Measurements from ENCODE around the gene PLCB4.

The PLCB4 gene

GRCh38 chr20:9285617-9286016 is 216.7 kb downstream of the PLCB4 start:
- no peak for DNase-seq

GRCh38 chr20:9286501-9287461 is 217.9 kb downstream of the PLCB4 start:
- DNase-seq: no peak

GRCh38 chr20:9287826-9288225 is 218.9 kb downstream of the PLCB4 start:
- no peak for DNase-seq

DNA sequence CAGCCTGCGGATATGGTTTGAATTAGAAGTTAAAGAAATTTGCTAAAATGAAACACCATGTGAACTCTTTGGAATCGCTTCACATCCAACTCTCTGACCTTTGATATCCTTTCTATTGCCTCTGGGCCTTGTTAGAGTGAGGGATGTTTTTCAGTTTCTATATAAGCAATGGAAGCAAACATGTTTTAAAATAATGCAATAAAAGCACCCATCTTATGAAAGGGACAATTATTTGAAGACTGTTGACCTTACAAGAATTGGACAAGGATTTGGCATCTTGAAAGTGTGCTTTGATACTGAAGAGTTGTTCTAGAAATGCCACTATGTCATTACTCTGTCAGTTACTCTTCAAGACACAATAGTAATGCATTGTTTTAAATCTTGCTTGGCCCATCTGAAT is 221.4 kb downstream of the PLCB4 start:
- DNase-seq: no peak

DNA sequence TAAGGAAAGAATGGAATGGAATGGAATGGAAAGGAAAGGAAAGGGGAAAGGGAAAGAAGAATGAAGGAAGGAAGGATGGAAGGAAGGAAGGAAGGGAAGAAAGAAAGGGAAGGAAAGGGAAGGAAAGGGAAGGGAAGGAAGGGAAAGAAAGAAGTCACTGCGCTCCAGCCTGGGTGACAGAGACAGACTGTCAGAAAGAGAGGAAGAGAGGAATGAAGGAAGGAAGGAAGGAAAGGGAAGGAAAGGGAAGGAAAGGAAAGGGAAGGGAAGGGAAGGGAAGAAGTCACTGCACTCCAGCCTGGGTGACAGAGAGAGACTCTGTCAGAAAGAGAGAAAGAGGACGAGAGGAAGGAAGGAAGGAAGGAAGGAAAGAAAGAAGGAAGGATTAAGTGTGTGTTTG is 224.3 kb downstream of the PLCB4 start:
- no peak for DNase-seq

DNA sequence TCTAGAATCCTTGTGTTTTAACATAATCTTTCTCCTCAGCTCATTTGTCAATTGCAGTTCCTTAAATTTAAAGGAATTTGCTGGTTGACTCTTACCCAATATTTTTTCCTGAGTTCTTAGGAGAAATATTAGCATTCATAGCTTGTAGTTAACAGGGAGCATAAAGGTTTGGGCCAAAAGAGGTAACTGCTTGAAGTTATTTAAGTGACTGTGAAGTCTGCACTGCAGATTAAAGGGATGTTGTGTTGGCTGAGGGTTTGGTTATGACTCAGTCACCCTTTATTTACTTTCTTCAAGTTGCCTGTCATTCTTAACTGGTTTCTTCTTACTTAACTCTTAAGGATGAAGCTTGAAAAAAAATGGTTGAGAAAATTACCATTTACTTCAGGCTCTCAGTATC is 225.2 kb downstream of the PLCB4 start:
- peak in 1 of 3 donors; percentile 13 for DNase-seq

- DNase-seq: no peak
These were observed 230.0 kb downstream of the PLCB4 start for GRCh38 chr20:9298906-9299305.

DNA sequence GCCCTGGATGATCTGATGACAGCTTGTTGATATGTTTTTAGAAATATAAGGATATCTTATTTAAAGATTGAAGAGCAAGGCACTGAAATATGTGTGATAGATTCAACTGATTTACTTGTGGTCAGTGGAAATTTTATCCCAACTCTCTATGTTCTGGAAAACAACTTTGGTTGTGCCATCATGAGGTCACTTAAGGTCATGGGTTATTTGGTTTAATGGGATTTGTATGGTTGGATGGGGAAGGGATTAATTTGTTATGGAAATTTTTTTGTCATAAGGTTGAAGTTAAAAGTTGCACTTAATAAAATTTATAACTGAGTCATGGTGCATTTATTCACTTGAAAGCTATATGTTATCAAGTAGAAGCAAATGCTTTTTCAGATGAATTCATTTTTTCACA is 231.2 kb downstream of the PLCB4 start:
- no peak for DNase-seq

GRCh38 chr20:9300534-9300933 is 231.6 kb downstream of the PLCB4 start:
- DNase-seq: no peak

GRCh38 chr20:9301129-9302090 is 232.5 kb downstream of the PLCB4 start:
- DNase-seq: no peak

DNA sequence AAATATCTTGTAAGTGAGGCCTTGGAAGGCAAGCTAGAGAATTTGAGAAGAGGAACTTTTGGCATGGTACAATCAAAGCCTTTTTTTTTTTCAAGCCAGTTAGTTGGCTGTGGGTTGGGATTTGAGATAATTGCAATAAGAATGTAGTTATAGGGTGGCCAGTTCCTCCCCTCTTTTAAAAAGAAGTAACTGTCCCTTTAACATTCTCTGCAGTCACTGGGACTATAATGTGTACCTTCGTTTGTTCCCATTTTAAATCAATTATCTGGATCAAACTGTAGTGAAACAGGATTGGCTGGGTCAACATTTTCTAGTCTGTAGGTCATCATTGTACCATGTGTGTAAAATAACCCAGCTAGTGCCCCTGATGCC is 233.2 kb downstream of the PLCB4 start:
- DNase-seq: no peak

DNA sequence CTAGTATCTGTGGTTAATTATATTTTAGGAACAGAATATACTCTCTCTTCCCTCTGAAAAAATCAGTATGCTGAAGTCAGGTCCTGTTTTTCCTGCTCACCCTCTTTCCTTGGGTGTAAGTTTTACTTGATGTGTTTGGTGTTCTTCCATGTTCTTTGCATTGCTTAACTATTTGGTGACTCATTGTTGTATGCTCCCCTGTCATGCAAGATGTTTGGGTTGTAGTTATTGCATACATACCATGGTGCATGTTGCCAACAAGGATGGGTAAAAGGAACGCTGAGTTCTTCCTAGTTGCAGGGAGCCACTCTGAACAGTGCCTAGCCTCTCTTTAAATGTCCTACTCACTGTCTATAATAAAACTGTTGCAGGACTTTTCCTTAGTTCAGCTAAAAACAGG is 237.6 kb downstream of the PLCB4 start:
- DNase-seq: peak; percentile 46 to 76 (median 73)

DNA sequence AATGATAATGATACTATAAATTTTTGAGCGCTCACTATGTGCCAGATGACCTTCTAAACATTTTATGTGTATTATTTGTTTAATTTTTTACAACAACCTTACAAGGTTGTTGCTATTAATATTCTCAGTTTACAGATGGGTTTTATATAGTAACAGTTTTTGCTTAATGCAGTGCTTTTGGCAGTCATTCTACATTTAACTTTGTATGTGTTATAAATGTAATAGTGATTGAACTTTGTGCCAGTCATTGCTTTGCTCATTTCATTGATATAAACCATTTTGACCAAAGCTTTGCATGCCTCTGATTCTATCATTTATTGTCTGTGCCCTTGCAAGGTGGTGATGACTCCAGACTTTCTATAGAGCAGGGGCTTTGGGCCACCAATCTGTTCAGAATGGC is 239.2 kb downstream of the PLCB4 start:
- DNase-seq: no peak

- DNase-seq: no peak
These were observed 242.2 kb downstream of the PLCB4 start for GRCh38 chr20:9311132-9311531.

DNA sequence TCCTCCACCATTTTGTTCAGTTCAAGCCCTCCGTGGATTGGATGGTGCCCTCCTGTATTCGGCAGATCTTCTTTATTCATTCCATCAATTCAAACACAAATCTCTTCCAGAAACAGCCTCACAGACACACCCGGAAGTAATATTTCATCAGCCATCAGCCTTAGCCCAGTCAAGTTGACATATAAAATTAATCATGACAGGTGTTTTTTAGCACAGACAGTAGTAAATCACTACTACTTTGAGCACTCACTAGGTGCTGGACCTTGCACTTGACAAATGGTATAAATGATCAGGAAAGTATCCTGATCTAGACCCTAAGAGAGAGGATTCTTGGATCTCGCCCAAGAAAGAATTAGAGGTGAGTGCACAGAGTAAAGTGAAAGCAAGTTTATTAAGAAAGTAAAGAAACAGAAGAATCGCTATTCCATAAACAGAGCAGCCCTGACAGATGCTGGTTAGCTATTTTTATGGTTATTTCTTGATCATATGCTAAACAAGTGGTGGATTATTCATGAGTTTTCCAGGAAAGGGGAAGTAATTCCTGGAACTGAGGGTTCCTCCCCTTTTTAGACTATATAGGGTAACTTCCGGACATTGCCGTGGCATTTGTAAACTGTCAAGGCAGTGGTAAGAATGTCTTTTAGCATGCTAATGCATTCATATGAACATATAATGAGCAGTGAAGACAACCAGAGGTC is 250.9 kb downstream of the PLCB4 start:
- DNase-seq: peak; percentile 53 to 83 (median 57)

DNA sequence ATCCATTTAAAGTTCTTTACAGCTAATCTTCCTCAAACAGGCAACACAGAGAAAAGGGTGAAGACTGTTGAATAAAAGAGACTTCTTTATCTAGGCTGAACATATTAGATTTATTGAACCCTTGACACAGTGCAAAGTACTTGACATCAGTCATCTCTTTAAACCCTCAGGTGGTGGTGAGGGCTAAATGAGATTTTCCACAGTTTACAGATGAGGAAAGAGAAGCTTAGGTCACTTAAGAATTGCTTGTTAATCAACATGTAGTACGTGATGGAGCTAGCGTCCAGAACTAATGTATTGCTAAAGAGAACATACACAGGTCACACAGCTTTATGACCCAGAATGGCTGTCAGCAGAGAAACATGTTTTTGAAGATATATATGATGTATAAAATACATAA is 252.1 kb downstream of the PLCB4 start:
- DNase-seq: no peak

- peak; percentile 26 to 58 (median 38) for DNase-seq
These were observed 253.8 kb downstream of the PLCB4 start for GRCh38 chr20:9322661-9323060.

DNA sequence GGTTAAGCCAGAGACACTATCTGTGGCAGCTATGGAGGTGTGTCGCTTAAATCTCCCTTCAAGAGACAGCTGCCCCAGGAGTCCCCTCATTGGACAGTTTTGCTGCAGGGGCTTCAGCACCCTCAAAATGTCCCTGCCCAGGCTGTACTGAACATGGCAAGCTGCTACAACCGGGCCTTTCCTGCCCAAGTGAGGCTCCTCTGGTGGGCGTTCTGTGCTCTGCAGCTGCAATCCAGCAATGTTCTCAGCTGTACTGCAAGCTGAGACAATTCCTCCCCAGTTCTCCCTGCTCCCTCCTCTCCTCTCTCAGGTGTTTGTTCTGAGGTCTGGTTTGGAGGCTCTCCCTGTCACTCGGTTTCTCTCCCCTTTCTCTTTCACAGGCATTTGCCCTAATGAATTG is 254.7 kb downstream of the PLCB4 start:
- DNase-seq: peak in 2 of 3 donors; percentile 18 to 40

DNA sequence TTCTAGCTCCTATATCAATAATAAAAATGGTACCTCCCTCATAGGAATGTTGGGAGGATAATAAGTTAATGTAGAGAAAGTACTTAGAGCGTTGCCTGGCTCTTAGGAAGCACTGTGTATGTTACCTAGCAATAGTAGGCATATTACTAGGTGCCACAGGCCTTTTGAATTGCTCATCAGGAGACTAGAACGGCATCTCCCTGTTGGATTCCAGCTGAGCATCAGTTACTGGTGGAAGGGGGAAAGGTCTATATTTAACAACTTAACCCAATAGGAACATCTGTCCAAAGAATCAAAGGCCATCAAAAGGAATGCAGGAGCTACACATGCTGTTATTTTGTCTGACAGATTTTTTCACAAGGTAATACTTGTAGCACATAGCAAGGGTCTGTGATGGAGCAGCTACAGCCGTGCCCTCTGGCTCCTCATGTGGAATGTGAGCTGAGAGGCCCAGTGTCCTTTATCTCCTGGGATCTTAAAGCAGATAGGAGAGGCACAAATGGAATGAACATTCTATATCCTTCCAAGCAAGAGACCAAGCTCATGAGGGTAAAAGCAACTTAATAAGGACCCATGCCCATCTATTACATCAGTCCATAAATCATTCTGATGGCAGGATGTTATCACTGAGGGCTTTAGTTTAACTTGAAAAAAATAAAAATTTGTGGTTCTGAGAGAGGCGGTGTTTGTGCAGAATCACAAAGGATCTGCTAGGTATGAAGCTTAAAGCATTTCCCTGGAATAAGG is 260.6 kb downstream of the PLCB4 start:
- DNase-seq: no peak

- no peak for DNase-seq
These were observed 261.3 kb downstream of the PLCB4 start for GRCh38 chr20:9330151-9330550.

DNA sequence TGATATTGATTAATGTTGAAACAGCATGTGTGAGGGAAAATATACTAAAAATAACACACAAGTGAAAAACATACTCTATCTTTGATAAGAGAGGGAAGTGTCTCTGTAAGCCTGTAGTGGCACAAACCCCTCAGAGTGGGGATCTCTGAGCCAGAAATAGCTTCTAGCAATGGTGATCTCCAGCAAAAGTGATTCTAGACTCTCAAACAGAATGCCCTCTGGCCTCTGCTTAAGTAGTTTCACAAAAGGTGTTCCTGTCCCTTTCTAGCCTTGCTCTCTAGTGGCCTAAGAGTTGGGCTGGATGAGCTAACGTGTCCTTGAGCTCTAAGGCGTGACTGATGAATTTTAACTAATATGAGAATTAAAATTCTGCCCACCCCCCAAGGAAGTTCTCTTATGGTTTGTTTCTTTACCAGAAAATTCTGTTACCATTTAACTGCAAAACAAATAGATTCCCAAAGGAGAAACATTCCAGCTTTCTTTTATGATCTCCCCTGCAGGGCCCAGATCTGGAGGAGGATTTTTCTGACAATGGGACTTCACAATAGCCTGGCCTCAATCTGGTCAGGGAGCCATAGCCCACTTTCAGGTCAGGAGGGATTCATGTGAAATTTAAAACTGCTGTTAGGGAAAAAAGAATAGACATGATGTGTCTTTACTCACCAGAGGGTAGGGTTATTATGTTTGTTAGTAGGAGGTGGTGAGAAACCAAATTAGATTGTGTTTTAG is 263.0 kb downstream of the PLCB4 start:
- no peak for DNase-seq
